Fibroblast of skin of left biceps (primary cell): ENCODE measurements around the gene FAM25G.

Experiments used
- DNase-seq, 2 experiments: peaks; one replicate each; pipeline ENCODE4 v3.0.0-alpha.2; 2013; ENCODE audit warnings: low read depth in 2 of 2

Gene FAM25G

DNA sequence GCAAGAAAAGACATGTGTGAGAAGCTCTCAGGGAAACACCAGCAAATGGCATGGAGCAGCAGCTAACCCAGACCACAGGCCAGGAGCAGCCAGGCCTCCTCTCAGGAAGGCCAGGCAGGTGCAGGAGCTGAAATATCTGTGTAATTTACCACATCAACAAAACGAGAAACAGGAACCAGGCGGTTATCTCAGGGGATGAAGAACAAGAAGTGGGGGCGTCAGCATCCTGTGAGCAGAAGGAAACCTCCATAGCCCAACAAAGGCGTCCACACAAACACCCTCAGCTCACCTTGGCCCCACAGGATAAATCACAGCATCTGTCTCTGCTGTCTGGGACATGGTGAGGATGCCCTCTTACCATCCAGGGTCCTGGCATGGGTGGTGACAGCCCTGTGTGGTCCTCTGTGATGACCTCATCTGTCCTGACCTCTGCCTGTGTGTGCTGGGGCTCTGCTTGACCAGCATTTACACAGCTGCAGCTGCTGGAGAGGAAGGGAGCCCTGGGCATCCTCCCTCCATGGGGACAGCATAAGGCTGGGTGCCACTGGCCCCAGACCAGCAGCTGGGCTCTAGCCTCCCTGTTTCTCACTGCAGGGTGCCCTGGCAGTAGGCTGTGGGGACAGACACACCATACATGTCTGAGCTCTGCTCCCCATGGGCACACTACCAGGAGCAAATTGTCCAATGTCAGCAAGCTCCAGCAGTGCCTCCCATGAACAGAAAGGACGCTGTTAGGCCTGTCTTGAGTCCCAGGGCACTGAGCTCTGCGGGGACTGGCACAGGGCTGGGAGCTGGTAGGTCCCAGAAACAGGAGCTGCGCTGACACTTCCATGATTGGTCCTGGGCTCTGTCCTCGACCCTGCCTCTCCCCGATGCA is 42.2 kb downstream of the FAM25G start:
- DNase-seq, result no peak

DNA sequence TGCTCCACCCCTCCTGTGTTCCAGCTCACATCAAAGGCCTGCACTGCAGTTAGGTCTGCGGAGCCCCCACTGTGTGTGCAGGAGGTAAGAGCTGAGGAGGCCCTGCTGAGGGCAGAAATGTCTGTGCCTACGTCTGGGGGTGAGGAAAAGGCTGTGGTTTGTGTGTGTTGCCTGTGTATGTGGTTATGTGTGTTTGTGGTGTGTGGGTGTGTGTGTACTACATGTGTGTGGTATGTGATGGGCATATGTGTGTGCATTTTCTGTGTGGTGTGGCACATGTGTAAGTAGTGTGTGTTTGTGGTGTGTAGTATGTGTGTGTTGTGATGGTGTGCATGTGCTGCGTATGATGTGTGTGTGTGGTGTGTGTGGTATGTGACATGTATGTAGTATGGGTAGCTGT is 43.8 kb downstream of the FAM25G start:
- DNase-seq, result no peak

DNA sequence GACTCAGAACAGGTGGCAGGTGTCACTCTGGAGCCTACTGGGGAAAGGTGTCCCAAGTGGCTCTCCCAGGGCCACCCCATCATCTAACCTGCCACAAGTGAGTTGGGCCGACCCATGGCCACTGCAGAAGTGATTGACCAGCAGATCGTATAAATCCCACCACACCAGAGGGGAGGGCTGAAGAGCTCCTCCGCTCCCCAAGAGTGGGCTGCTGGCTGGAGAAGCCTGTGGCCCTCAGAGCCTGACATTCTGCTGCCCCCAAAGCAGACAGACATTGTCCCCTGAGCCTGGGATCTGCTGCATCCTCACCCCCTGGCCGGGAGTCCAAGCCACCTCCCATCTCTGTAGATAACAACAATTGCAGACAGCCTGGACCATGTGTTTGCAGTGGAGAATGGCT is 44.3 kb downstream of the FAM25G start:
- DNase-seq, result no peak

DNA sequence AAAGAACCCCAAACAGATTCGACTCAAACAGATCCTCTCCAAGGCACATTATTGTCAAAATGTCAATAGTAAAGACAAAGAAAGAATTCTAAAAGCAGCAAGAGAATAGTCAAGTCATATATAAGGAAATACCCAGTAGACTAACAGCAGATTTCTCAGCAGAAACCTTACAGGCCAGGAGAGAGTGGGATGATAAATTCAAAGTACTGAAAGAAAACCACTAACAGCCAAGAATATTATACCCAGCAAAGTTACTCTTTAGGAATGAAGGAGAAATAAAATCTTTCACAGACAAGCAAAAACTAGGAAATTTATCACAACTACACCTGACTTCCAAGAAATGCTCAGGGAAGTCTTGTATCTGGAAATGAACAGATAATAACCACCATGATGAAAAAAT is 45.8 kb downstream of the FAM25G start:
- no peak for DNase-seq

DNA sequence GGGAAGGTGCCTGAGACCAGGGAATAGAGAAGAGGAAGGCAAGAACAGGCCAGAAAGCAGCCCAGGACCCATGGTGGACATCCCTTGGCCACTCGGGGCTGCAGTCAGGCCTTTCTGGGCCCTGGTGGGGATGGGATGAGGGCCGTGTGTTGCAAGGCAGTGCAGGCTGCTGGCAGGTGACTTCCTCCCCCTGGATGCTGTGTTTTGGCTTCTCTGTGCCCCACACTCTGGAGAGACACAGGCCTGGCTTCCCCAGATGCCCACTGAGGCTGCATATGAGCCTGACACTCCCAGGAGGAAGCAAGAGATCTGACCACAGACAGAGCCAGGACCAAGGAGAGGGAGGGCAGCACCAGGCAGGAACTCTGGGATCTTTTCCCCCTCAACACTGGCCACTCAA is 47.5 kb downstream of the FAM25G start:
- DNase-seq, result no peak

DNA sequence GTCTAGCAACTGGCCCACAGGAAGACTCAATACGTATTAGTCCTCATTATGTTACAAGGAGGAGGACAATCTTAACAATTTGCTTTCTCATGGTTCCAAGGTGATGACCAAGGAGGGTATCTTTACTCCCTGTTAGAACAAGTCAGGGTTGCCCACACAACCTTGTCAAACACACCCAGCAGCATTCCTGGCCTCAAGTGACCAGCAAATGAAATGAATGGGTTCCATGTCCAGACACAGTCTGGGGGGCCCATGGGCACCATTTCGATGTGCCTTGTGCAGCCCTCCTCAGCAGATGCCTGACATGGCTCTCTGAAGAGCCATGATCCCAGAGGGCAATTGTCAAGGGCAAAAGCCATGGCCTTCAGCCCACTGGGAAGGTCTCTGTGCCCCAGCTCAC is 48.4 kb downstream of the FAM25G start:
- no peak for DNase-seq

DNA sequence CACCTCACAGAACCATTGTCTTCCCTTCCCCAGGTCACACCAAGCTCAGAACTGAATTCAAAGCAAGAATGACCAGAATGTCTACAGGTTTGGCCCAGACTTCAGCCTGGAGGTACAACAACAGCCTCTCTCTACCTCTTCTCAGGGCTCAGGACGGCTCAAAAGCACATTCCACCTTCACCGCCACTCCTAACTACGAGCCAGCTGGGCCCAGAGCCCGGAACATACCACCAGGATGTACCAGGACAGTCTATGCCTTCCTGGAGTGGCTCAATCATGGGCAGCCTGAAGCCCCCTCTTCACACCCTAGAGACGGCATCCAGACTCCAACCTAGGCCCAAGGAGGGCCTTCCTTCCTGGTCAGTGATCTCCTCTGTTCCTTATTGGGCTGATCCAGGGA is 49.1 kb downstream of the FAM25G start:
- no peak for DNase-seq

DNA sequence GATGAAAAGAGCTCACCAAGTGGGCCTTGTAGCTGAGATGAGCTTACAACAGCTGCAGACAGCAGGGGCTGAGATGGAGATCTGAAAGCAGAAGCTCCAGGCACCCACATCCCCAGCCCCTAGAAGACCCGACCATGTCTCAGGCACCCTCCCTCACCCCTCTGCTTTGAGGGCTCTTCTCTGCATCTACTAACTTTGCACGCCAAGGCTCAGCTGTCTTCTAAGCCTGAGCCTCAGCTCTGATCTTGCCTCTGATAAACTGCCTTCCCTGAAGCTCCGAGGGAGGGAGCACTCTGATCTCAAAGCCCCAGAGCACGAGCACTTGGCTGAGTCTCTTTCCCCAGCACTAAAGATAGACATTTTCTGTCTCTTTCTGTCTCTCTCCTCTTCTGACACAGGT is 49.6 kb downstream of the FAM25G start:
- DNase-seq, result no peak

DNA sequence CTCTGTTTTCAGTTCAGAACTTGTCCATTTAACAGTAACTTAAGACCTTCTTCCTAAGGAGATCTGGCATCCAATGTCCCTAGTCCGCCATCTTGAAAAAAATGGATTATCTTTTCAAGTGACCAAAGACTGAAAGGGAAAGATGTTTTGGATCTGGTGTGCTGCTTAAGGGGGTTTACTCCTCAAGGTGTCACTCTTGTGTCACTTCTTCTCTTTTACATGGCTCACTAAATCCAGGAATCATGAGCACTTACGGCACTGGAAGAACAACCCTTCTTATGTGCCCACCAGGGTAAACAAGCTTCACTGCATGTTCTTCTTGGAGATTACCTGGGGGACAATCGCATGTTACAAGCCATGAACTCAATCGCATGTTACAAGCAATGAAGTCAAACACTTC is 51.3 kb downstream of the FAM25G start:
- DNase-seq, result no peak

DNA sequence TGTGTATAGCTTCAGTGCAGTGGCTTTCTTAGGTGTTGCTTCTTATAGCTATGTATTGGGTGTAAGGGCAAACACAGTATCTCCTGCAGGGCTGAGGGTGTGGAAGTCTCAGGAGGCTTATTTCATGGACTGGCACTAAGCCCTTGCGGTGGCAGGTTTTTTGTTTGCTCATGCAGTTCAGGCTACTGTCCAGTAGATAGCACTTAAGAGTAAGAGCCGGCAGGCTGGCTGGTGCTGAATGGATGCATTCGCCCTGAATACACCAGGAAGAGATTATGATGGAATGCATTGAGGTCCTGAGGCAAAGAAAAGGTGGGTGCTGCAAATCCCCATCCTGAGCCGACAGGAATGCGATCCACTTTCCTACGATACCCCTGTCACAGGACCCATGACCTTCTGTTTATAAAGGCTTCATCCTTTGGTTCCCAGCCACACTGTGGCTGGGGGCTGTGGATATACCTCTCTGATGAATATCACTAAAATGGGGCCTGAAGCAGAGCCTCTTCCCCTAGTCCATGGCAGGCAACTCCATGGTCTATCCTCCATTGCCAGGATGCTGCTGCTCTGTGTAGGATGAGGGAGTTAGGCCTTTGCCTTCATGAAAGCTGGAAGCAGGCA is 52.5 kb downstream of the FAM25G start:
- DNase-seq, result peak in 1 of 2 experiments; percentile 10
